Measurements from ENCODE around the gene PPL.

- TF ChIP-seq, protein P1, sequence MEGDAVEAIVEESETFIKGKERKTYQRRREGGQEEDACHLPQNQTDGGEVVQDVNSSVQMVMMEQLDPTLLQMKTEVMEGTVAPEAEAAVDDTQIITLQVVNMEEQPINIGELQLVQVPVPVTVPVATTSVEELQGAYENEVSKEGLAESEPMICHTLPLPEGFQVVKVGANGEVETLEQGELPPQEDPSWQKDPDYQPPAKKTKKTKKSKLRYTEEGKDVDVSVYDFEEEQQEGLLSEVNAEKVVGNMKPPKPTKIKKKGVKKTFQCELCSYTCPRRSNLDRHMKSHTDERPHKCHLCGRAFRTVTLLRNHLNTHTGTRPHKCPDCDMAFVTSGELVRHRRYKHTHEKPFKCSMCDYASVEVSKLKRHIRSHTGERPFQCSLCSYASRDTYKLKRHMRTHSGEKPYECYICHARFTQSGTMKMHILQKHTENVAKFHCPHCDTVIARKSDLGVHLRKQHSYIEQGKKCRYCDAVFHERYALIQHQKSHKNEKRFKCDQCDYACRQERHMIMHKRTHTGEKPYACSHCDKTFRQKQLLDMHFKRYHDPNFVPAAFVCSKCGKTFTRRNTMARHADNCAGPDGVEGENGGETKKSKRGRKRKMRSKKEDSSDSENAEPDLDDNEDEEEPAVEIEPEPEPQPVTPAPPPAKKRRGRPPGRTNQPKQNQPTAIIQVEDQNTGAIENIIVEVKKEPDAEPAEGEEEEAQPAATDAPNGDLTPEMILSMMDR (IDR thresholded peaks at IDR 0.05), result no peak
- no peak for TF ChIP-seq POLR2A (IDR thresholded peaks at IDR 0.05)
Measured at GRCh38 chr16:4883501-4883900, 53.4 kb downstream of the PPL start.
